Measurements from ENCODE around the gene STAB2. TPM values are rescaled to one million over a fixed set of nuclear protein-coding genes. Genes with fewer than 3 reads are reported as not detected.

The STAB2 gene
- total RNA-seq, 1 experiment from 2014 or later = not detected

GRCh38 chr12:103771466-103771865 lies 184.4 kb downstream of the STAB2 start:
- RAD21 ChIA-PET (ENCODE audit: low non-redundant PET in 1 of 2, low total read pairs in 2 of 2, uncharacterized antibody in 2 of 2, unreplicated experiment in 2 of 2) = no interaction called here
- Histone ChIP-seq H3K4me2 (ENCODE audit: low read length) (no peak overlapping the region), H3K27ac (ENCODE audit: low read depth, low read length) (no peak overlapping the region), H3K9me2 (ENCODE audit: insufficient read depth) (no peaks in the 10 kb centered on the region), H3K36me3 (ENCODE audit: control insufficient read depth in 1 of 2, insufficient read depth in 2 of 2, low read length in 2 of 2) (peaks cover 0 to 4% of the 10 kb centered on the region in 2 experiments; a peak in 3 of 4 replicates), H4K20me1 (ENCODE audit: insufficient read depth) (no peaks in the 10 kb centered on the region), H3K79me2 (ENCODE audit: insufficient read depth, low read length) (no peaks in the 10 kb centered on the region), H3K4me1 (ENCODE audit: control insufficient read depth in 1 of 2, insufficient read depth in 2 of 2, low read length in 2 of 2) (peaks cover 6 to 8% of the 10 kb centered on the region in 2 experiments; a peak in 2 of 4 replicates), H3K9me3 (ENCODE audit: control insufficient read depth in 1 of 2, insufficient read depth in 1 of 2, low read depth in 1 of 2, low read length in 2 of 2) (no peaks in the 10 kb centered on the region), H3K4me3 (replicated peaks in 1 of 2; ENCODE audit: low read depth in 1 of 2, low read length in 2 of 2) (no peak overlapping the region), H2AFZ (ENCODE audit: low read depth, low read length, poor library complexity, severe bottlenecking) (no peak overlapping the region), H3K27me3 (ENCODE audit: insufficient read depth, low read length) (no peaks in the 10 kb centered on the region), H3K9ac (ENCODE audit: low read length) (no peak overlapping the region)
- CTCF ChIA-PET = interaction anchor here (0.6 to 1.6 kb wide), 4 partner anchors 97 to 341 kb away, joined by 3 to 6 read pairs (median 4); no protein-coding TSS in a partner anchor
- BruUV-seq (replicated peaks) = no TSS peak
- POLR2A ChIA-PET = no interaction called here
- TF ChIP-seq TCF7L2 (IDR thresholded peaks at IDR 0.05; ENCODE audit: borderline replicate concordance, extremely low read depth, insufficient read depth, insufficient read length) (no peak), POLR2A (IDR thresholded peaks at IDR 0.05; ENCODE audit: borderline replicate concordance, extremely low read depth, insufficient read depth, insufficient read length) (no peak), CTCF (IDR thresholded peaks at IDR 0.05 in 2 of 3, conservative IDR thresholded peaks at IDR 0.05 in 1 of 3; ENCODE audit: borderline replicate concordance in 1 of 3, insufficient read depth in 1 of 3, low read depth in 2 of 3, low read length in 2 of 3) (peak; percentile 64 to 73 (median 68); a peak in 5 of 6 replicates), CBX3 (IDR thresholded peaks at IDR 0.05; ENCODE audit: low read depth) (no peak), FOSL1 (IDR thresholded peaks at IDR 0.05; ENCODE audit: low read depth) (no peak), POLR2AphosphoS5 (IDR thresholded peaks at IDR 0.05; ENCODE audit: low read depth, low read length) (peak; percentile 22; the same call in 1 of the 2 replicates), SRF (IDR thresholded peaks at IDR 0.05; ENCODE audit: low read depth) (no peak), CEBPB (IDR thresholded peaks at IDR 0.05; ENCODE audit: low read depth) (no peak), EZH2 (IDR thresholded peaks at IDR 0.05) (no peak), ATF3 (IDR thresholded peaks at IDR 0.05) (no peak), RAD21 (IDR thresholded peaks at IDR 0.05; ENCODE audit: low read depth) (peak; percentile 91), ELF1 (IDR thresholded peaks at IDR 0.05; ENCODE audit: borderline replicate concordance, low read depth) (no peak), JUND (IDR thresholded peaks at IDR 0.05) (no peak), SIN3A (IDR thresholded peaks at IDR 0.05; ENCODE audit: low read depth) (no peak), REST (IDR thresholded peaks at IDR 0.05; ENCODE audit: low read depth) (no peak), SP1 (IDR thresholded peaks at IDR 0.05; ENCODE audit: low read depth) (no peak), ZBTB33 (IDR thresholded peaks at IDR 0.05; ENCODE audit: extremely low read depth, insufficient replicate concordance, low read length) (no peak)
- intact Hi-C loops (cut with micrococcal nuclease) = loop anchor here (1.0 to 10.0 kb wide), 3 partner anchors 99 to 336 kb away; no protein-coding TSS in a partner anchor
- DNase-seq (ENCODE audit: low read depth, low spot score) (no peak), ATAC-seq (peak; percentile 85)
